GM19452 (cell line): ENCODE results near the gene C17orf50.

Source experiments
- ATAC-seq: cut with Tn5 transposase; IDR thresholded peaks from one replicate; pipeline ENCODE4 v1.9.1; 2021; ENCODE audit not compliant: unreplicated experiment

The C17orf50 gene

GRCh38 chr17:35780950-35781349 is 20.3 kb downstream of the C17orf50 start:
- no peak for ATAC-seq

GRCh38 chr17:35784895-35785294 is 24.2 kb downstream of the C17orf50 start:
- no peak for ATAC-seq

GRCh38 chr17:35786941-35787432 is 26.3 kb downstream of the C17orf50 start:
- ATAC-seq, result no peak

GRCh38 chr17:35788477-35789368 is 28.0 kb downstream of the C17orf50 start:
- no peak for ATAC-seq

- no peak for ATAC-seq
These were observed 30.2 kb downstream of the C17orf50 start for GRCh38 chr17:35790841-35791240.

- ATAC-seq, result no peak
These were observed 31.1 kb downstream of the C17orf50 start for GRCh38 chr17:35791681-35792350.

- no peak for ATAC-seq
These were observed 32.6 kb downstream of the C17orf50 start for GRCh38 chr17:35793257-35793656.

GRCh38 chr17:35795007-35795870 is 34.6 kb downstream of the C17orf50 start, which contains the start of gene MMP28:
TSS of gene MMP28 (minus strand) at chr17:35795641. CDS start at chr17:35795377, 264 bp downstream.
- no peak for ATAC-seq

GRCh38 chr17:35795871-35796265 is 35.2 kb downstream of the C17orf50 start:
- no peak for ATAC-seq

- no peak for ATAC-seq
These were observed 36.3 kb downstream of the C17orf50 start for GRCh38 chr17:35796942-35797341.

GRCh38 chr17:35797370-35797769 is 36.7 kb downstream of the C17orf50 start:
- ATAC-seq, result no peak

- no peak for ATAC-seq
These were observed 37.2 kb downstream of the C17orf50 start for GRCh38 chr17:35797918-35798317.

GRCh38 chr17:35799942-35800341 is 39.3 kb downstream of the C17orf50 start:
- no peak for ATAC-seq

- ATAC-seq, result no peak
These were observed 41.0 kb downstream of the C17orf50 start for GRCh38 chr17:35801583-35802224.

- ATAC-seq, result no peak
These were observed 44.0 kb downstream of the C17orf50 start for GRCh38 chr17:35804658-35805192.

- ATAC-seq, result no peak
These were observed 46.9 kb downstream of the C17orf50 start for GRCh38 chr17:35807371-35808144.

- ATAC-seq, result no peak
These were observed 47.7 kb downstream of the C17orf50 start for GRCh38 chr17:35808240-35808961.

GRCh38 chr17:35808962-35809854 is 48.5 kb downstream of the C17orf50 start, which contains the start of gene TAF15:
TSS of gene TAF15 (plus strand) at chr17:35809484. CDS start at chr17:35809570, 86 bp downstream.
- ATAC-seq, result peak; percentile 91
